OCI-LY3 (cell line): ENCODE measurements around the gene GP1BA.
A peak's percentile ranks its signal among the peaks of the same experiment; 100 is the strongest.

Source experiments
- CTCF ChIP-seq: fragments of 200-600, 300-600 bp; sonication (generic); IDR thresholded peaks from 2 replicates; pipeline ENCODE4 v1.5.1; 2014; ENCODE audit warnings: antibody characterized with exemption, low read length, low read depth
- EZH2phosphoT487 ChIP-seq: fragments of 200-600 bp; shearing (Covaris generic); IDR thresholded peaks from 2 replicates; pipeline ENCODE4 v1.6.1; 2018; ENCODE audit warnings: antibody characterized with exemption, mixed run types, low read depth

- peak; percentile 58 for TF ChIP-seq CTCF
- no peak for TF ChIP-seq EZH2phosphoT487
These were observed 48.7 kb downstream of the GP1BA start for GRCh38 chr17:4980644-4981216.
